ENCODE data around the gene LRIG1. TPM values are rescaled to one million over a fixed set of nuclear protein-coding genes. Genes with fewer than 3 reads are reported as not detected.

Gene LRIG1
- total and polyA plus RNA-seq, 10 of the 15 experiments (the other 5 are each of a cell fraction or from before 2014, with no cell fraction given), result 0.84 to 16.4 (median 8.1) TPM

- TF ChIP-seq SMARCA5 (IDR thresholded peaks at IDR 0.05), result 0 out of 2 replicates have a peak, but pooled peaks have one; percentile 52
- TF ChIP-seq IKZF2 (IDR thresholded peaks at IDR 0.05), result no peak
- TF ChIP-seq PAX5 (IDR thresholded peaks at IDR 0.05; ENCODE audit: borderline replicate concordance, low read depth, low read length), result peak; percentile 83
- no peak for TF ChIP-seq MTA2 (IDR thresholded peaks at IDR 0.05; ENCODE audit: low read depth)
- TF ChIP-seq ESRRA (IDR thresholded peaks at IDR 0.05; ENCODE audit: low read length), result no peak
- TF ChIP-seq NR2F1 (conservative IDR thresholded peaks at IDR 0.05), result peak; percentile 44
- TF ChIP-seq RAD51 (IDR thresholded peaks at IDR 0.05), result no peak
- TF ChIP-seq E4F1 (IDR thresholded peaks at IDR 0.05; ENCODE audit: borderline replicate concordance, partially characterized antibody), result no peak
- TF ChIP-seq ASH2L (IDR thresholded peaks at IDR 0.05; ENCODE audit: borderline replicate concordance, low read depth), result no peak
- TF ChIP-seq NR2C1 (IDR thresholded peaks at IDR 0.05), result no peak
- no peak for TF ChIP-seq MEF2A (IDR thresholded peaks at IDR 0.05; ENCODE audit: insufficient read depth, low read depth, low read length)
- TF ChIP-seq SPI1 (IDR thresholded peaks at IDR 0.05; ENCODE audit: borderline replicate concordance, insufficient read depth, low read depth, low read length), result no peak
- no peak for TF ChIP-seq ZBTB11 (CRISPR knock-in tag; IDR thresholded peaks at IDR 0.05)
- TF ChIP-seq ZNF687 (IDR thresholded peaks at IDR 0.05), result no peak
- TF ChIP-seq NFYA (IDR thresholded peaks at IDR 0.05; ENCODE audit: borderline replicate concordance, low read depth, low read length), result no peak
- no peak for TF ChIP-seq SRF (IDR thresholded peaks at IDR 0.05; ENCODE audit: low read depth in 2 of 2, low read length in 2 of 2)
- no peak for TF ChIP-seq CBFB (IDR thresholded peaks at IDR 0.05; ENCODE audit: low read depth)
- no peak for TF ChIP-seq ZZZ3 (IDR thresholded peaks at IDR 0.05; ENCODE audit: control insufficient read depth, insufficient read length, low read depth)
- TF ChIP-seq ZSCAN29 (IDR thresholded peaks at IDR 0.05), result no peak
- TF ChIP-seq PBX3 (IDR thresholded peaks at IDR 0.05; ENCODE audit: insufficient replicate concordance, low read depth, low read length), result no peak
These were observed 93.1 kb downstream of the LRIG1 start (continued) for GRCh38 chr3:66407611-66408218.
